Embryonic facial prominence (tissue), 1 donor: Measurements from ENCODE around the gene SLC27A4.

Experiments
- DNase-seq: peaks from one replicate; pipeline ENCODE4 v3.0.0-alpha.2; 2016; ENCODE audit errors: extremely low spot score

The SLC27A4 gene

DNA sequence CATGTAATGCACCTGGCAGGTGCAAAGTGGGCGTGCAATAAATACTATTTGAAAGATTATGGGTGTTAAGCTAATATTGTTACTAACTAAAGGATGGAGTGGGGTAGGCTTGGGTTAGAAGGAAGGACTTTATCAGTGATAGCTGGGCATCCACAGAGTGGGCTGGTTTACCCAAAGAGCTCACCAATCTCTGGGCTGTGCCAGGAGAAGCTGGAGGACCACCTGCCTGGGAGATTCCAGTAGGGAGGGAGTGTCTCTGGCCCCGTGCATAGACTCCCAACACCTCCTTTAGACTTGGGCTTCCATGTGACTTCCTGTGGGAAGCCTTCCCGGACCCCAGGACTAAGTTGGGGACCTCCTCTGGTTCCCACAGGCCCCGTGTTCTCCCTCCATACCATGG, 25.2 kb downstream of the SLC27A4 start:
- DNase-seq: no peak

DNA sequence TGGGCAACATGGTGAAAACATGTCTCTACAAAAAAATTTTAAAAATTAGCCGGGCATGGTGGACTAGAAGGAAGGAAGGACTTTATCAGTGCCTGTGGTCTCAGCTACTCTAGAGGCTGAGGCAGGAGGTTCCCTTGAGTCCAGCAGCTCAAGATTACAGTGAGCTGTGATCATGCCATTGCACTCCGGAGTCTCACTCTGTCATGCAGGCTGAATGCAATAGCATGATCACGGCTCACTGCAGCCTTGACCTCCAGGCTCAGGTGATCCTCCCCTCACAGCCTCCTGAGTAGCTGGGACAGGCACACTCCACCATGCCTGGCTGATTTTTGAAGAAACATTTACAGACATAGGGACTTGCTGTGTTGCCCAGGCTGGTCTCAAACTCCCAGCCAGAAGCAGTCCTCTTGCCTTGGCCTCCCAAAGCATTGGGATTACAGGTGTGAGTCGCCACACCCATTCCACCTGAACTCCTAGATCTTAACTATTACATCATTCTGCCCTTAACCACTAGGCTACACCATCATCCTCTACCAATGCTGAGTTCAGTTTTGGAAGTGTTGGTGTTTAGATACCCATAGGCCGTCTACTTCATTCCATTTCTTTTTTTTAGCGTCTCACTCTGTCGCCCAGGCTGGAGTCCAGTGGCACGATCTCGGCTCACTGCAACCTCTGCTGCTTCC, 28.8 kb downstream of the SLC27A4 start:
- DNase-seq: no peak

DNA sequence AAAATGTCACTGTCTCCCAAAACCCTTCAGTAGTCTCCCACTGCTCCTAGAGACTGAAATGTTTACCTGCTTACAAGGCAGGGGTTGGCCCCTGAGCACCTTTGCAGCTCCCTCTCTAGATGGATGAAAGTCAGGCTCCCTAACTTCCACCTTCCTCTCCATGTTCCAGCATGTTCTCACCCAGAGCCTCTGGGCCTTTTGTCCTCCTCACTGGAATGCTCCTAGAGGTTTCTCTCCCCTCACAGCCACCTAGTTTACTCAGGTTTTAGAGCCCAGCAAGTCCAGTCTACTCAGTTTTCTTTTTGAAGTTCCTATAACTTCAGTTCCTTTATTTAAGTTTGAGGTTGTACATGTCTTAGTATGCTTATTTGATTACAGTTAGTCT, 30.0 kb downstream of the SLC27A4 start:
- DNase-seq: no peak

DNA sequence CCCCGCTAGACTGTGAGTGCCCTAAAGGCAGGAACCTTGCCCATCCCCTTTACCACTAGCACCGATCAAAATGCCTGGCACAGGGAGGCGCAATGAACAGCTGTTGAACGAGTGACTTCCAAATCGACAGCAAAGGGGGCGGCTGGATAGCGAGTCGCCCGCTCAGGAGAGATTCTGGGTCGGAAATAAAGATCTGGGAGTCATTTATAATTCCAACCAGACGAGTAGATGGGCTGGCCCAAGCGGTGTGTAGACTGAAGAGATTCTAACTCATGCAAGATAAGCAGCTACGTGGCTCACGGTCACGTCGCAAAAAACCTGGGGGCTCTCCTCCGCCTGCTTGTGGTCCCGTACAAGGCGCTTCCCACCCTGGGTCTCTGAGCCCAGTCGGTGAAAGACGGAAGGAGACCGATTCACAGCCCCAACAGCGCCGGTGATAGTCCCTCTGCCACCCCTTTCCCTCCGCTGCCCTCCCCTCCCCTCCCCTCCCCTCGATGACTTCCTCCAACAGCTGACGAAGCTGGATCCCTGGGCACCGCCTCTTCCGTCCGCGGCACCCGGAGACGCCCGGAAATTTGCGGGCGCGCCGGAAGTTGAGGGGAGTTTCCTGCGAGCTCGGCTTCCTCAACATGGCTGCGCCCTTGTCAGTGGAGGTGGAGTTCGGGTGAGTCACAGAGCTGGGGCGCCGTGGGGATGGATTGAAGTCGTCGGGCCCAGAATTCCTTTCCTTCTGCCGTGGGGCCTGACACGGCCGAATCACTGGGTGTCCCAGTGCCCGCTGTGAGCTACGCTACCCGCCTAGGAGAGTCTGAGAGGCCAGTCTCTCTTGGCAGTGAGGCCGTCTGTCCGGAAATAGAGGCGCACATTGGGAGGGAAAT, 30.7 kb downstream of the SLC27A4 start, which contains the start of gene URM1:
Gene URM1, plus strand, starts transcription at position 623 of the 878 bp plus-strand sequence. Its CDS starts 7 bp downstream, at position 630.
- peak; percentile 94 for DNase-seq

DNA sequence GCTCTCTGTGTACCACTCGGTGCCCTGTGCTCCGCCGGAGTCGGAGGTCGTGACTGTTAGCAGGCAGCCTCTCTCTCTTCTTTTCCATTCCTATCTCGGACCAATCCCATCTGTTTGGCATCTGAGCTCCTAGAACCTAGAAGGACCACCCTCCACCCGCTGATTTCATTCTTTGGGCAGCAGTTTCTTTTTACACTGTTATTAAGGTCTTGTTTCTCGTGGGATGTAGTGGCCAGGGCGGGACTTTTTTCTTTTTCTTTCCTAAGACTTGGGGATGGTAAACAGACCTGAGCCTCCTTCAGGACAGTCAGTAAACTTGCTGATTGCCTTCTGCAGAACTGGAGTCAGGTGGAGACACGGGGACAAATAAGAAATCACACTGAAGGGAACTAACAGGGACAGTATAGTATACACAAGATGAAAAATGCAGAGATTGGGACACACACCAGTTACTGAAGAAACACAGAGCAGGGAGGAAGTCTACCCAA, 31.3 kb downstream of the SLC27A4 start:
- no peak for DNase-seq

- DNase-seq: no peak
Observed at GRCh38 chr9:128372188-128372641, 31.9 kb downstream of the SLC27A4 start.

DNA sequence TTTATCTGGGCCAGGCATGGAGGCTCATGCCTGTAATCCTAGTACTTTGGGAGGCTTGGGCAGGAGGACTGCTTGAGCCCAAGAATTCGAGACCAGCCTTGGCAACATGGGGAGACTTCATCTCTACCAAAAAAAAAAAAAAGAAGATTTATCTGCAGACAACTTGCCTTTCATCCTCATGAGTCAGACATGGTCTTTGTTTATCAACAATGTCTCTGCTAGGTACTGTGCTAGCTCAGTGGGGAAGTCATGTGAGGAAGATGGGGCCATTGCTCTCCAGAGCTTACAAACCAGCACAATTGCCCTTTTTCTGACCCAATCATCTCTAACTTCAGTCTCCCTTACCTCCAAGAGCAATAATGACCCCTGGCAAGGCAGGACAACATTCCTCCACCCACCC, 32.5 kb downstream of the SLC27A4 start:
- no peak for DNase-seq

GRCh38 chr9:128374221-128374675, 33.9 kb downstream of the SLC27A4 start:
- no peak for DNase-seq

GRCh38 chr9:128375865-128376264, 35.5 kb downstream of the SLC27A4 start:
- no peak for DNase-seq

DNA sequence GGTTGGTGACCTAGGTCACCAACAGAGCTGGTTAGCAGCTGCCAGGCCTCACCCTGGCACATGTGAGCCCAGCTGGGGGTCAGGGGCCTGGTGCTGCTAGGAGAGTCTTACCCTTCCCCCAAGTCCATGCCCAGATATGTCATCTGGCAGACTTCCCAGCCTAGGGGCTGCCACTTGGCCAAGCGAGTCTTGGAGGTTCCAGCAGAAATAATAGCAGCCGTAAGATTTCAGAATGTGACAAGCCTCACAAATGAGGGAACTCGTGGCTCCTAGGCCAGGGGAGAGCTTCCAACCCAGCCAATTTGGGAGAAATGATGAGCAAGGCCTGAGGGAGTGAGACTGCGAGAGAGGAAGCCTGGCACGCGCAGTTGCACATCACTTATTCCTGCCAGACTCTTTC, 41.9 kb downstream of the SLC27A4 start:
- no peak for DNase-seq

DNA sequence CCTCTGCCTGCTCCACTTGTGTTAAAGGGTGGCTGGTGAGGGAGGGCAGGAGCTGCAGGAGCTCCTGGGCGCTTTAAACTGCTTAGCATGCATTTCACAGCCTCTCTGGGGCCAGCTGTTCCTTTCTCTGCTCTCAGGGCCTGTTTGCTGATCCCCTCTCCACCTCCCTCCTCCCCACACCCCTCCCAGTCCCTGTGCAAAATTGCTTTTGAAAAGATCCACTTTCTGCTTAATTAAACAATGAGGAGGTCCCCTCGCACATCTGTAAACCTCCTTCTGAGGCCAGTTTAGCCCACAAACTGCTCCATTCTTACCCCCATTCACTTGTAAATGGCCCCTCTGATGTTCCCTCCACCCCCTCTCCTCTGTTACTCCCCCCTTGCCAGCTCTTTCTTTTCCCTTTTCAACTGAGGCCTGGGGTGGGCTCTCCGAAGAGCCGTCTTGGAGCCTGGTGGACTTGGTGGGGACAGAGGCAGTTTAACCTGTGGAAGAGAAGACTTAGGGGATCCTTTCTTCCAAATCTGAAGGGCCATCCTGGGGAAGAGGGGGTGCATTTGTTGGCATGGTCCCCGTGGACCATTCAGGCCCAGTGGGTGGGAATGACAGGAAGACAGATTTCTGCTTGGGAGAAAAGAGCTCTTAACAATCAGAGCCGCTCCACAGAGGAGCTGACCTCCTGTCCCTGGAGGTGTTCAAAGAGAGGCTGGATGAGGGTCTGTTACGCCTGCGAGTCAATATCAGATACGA, 42.9 kb downstream of the SLC27A4 start:
- no peak for DNase-seq

DNA sequence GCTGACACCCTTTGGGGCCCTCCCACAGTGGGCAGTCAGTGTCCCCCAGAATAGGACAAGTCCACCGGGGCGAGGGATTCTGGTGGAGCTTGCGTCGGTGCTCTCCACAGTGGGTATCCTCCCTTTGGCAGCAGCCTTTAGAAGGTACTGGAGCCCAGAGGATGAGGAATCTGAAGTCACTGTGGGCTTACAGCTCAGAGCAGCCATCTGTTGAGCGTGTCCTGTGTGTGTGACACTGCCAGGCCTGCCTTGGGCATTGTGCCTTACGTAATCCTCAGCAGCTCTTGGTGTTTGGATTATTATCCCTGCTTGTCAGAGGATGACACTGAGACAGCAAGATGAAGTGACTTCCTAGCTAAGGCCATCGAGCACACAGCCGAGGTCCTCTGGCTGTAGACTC, 43.5 kb downstream of the SLC27A4 start:
- DNase-seq: no peak

- no peak for DNase-seq
Observed at GRCh38 chr9:128384801-128385495, 44.6 kb downstream of the SLC27A4 start.

DNA sequence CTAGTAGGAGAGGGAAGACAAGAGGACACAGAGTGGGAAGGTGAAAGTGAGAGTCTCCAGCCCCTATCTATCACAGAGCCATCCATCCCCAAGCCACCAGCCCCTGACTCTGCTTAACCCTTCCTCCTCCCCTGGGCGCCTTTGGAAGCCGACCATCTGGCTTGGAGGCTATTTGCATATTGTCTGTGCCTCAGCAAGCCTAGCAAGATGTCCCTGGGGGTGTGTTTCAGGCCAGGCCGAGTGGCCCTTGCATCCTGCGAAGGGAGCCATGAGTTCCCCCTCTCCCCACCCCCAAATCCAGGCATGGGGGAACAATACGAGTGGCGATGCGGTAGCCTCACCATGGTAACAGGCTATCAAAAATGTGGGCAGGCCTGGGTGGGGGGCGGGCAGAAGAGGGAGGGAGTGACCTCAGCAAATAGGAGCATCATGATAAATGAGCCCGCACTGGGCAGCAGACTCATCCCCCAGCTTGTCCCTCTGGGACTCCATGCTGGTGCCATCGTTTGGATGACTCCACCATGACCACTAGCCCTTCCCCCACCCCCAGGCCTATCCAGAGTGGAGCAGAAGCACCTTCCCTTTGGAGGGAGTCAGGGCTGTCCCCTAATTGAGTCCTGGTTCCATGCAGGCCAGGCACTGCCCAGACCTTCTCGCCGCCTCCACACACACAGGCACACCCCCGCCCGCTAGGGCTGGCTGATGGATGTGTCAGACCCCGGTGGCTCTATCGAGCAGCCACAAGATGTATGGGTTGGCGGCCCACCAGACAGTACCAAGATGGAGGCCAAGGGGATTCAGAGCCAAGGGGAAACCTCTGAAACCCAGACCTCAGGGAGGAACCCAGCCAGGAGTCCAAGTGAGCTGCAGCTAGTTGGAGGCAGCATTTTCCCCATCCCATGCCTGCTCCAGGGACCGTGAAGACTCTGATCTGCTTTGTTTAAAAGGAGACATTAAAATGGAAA, 45.5 kb downstream of the SLC27A4 start:
- no peak for DNase-seq

DNA sequence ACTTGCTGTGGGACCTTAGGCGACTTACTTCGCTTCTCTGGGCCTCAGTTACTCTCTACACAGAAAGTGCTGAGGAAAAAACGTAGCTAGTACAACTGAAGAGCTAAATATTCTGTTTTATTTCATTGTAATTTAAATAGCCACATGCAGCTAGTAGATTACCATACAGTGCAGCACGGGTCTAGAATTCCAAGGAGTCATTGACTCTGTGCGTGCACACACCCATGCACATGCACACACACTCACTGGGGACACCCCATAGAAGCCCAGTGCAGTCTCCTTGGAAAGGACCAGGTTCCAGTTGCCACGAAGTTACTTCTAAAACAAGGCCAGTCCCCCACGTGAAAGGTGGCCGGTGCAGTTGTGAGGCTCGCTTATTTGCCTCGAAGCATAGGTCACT, 47.8 kb downstream of the SLC27A4 start:
- DNase-seq: no peak

GRCh38 chr9:128389395-128390149, 49.2 kb downstream of the SLC27A4 start:
- DNase-seq: no peak

DNA sequence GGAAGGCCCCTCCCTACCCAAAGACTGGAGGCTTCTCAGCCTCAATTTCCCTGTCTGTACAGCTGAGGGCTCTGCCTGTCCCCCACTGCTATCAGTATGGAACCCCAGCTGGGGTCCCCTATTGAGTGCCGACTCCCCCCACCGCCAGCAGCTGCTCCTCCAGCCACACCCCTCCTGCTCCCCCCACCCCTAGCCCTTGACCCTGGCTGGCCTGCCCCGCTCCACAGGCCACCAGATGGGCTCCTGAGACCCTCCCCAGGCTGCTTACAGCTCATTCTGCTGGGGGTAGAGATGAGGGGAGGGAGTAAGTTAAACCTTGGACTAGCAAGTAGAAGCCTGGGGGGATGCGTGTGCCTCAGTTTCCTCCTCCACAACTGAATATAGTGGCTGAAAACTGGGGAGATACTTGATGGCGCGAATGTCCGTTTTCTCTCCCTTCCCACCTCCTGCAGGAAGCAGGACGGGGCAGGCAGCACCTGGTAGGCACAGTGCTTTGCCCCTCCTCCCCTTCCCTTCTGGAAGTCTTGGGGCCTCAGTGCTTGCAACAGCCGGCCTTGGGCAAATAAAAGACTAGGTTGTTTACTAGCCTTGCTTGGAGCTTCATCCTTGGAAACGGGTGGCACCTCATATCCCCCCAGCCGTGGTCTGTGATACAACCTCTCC, 50.0 kb downstream of the SLC27A4 start:
- DNase-seq: no peak

DNA sequence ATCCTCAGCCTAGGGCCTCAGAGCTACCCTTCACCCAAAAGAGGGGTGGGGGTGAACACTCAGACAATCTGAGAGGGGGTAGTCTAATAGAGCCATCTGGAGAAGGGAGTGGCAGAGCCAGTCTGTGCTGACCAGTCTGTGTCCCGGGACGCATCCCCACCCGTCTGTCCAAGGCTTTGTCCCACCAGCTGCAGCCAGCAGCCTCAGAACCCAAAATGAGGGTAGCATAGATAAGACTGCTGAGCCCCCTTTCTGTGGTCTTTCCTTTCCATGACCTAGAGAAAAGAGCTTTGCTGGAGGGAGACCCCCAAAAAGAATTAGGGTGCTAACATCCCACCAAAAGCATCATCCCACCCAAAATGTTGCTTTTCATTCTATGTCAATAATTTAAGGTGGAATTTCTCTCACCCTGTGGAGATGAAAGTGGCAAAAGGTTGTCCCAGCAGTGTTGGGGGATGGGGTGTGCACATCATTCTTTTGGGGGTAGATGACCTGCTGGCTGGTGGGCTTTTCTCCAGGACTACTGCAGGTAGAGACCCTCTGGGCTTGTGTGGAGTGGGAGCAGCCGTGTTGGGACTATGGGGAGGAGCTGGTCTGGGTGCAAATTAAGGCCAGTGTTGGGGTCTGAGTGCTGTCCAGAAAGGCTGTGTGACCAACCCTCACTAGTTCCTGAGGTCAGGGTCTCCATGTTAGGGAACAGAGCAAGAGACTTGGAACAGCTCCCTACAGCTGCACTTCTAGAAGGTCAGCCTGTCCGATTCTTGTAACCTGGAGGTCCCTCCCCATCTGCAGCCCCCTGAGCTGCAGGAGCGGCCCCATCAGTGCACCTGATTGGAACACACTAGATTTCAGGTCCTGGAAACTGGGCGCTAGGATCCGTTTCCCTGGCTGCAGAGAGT, 50.7 kb downstream of the SLC27A4 start:
- DNase-seq: no peak
